ENCODE measurements around the gene BABAM2. TPM values are rescaled to one million over a fixed set of nuclear protein-coding genes. Genes with fewer than 3 reads are reported as not detected.

Gene BABAM2
- total and polyA plus RNA-seq, 9 of the 15 experiments (the other 6 are each of a cell fraction or from before 2014, with no cell fraction given) = 10.9 to 37.4 (median 25.6) TPM

DNA sequence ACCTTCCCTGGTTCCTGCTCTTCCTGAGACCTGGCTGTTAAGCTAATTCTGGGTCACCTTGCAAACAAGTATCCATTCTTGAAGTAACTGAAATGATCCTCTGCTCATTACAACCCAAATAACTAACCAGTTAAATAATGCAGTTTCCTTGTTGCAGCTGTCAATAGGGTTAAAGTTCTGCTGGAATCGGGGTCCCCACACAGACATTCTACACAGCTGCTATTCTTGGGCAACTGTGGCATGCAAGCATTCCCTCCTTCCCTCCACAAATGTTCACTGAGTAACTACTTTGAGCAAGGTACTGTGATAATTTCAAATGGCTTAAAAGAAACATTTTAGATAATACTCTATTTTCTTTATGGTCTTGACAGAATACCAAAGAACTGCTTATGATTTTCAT, 17.4 kb upstream of the BABAM2 start (continued):
- TF ChIP-seq, protein P1, sequence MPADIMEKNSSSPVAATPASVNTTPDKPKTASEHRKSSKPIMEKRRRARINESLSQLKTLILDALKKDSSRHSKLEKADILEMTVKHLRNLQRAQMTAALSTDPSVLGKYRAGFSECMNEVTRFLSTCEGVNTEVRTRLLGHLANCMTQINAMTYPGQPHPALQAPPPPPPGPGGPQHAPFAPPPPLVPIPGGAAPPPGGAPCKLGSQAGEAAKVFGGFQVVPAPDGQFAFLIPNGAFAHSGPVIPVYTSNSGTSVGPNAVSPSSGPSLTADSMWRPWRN (IDR thresholded peaks at IDR 0.05; ENCODE audit: low read depth) = no peak
- TF ChIP-seq, protein P2, sequence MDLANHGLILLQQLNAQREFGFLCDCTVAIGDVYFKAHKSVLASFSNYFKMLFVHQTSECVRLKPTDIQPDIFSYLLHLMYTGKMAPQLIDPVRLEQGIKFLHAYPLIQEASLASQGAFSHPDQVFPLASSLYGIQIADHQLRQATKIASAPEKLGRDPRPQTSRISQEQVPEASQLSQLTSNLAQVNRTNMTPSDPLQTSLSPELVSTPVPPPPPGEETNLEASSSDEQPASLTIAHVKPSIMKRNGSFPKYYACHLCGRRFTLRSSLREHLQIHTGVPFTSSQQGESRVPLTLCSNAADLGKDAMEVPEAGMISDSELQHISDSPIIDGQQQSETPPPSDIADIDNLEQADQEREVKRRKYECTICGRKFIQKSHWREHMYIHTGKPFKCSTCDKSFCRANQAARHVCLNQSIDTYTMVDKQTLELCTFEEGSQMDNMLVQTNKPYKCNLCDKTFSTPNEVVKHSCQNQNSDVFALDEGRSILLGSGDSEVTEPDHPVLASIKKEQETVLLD (IDR thresholded peaks at IDR 0.05) = no peak
- TF ChIP-seq ZNF76 (CRISPR knock-in tag; IDR thresholded peaks at IDR 0.05; ENCODE audit: borderline replicate concordance) = no peak
- TF ChIP-seq, protein P3, sequence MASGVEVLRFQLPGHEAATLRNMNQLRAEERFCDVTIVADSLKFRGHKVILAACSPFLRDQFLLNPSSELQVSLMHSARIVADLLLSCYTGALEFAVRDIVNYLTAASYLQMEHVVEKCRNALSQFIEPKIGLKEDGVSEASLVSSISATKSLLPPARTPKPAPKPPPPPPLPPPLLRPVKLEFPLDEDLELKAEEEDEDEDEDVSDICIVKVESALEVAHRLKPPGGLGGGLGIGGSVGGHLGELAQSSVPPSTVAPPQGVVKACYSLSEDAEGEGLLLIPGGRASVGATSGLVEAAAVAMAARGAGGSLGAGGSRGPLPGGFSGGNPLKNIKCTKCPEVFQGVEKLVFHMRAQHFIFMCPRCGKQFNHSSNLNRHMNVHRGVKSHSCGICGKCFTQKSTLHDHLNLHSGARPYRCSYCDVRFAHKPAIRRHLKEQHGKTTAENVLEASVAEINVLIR (CRISPR knock-in tag; IDR thresholded peaks at IDR 0.05) = no peak

DNA sequence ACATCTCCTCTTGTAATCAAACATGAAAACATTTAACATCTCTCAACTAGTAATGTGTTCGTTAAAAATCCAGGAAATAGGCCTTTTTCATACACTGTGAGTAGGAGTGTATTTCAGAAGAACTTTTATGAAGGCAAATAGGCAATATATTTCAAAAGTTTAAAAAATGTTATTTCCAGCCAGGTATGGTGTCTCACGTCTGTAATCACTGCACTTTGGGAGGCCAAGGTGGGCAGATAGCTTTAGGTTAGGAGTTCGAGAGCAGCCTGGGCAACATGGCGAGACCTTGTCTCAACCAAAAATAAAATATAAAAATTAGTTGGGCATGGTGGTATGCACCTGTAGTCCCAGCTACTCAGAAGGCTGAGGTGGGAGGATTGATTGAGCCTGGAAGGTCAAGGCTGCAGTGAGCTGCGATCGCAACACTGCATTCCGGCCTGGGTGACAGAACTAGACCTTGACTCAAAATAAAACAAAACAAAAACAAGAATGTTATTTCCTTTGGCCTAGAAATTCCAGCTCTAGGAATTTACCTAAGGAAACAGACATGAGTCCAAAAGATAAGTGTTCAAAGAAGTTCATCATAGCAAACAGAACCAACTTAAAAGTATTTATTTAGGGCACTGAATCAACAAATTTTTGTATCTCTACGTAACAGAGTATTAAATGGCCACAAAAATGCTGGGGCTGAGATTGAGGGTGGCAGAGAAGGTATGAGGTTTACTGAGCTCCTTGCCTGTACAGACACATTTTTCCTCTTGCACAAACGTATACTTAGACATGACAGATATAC, 15.2 kb upstream of the BABAM2 start:
- H3K4me3 ChIP-seq = no peak overlapping the region
- H3K4me1 ChIP-seq (replicated peaks in 1 of 2; ENCODE audit: control insufficient read depth in 2 of 2, insufficient read depth in 2 of 2, low read length in 2 of 2) = no peaks in the 10 kb centered on the region
- DNase-seq (ENCODE audit: extremely low read depth in 1 of 4, low spot score in 3 of 4) (no peak), ATAC-seq (no peak), FAIRE-seq (no peak)
- ChIA-PET CTCF (ENCODE audit: low intra/inter-chr PET ratio) (no interaction called here), POLR2A (no interaction called here)
- H3K27me3 ChIP-seq (ENCODE audit: control insufficient read depth in 2 of 2, insufficient read depth in 2 of 2, low read length in 2 of 2) = 0 out of 5 replicates have a peak, but pooled peaks cover 0 to 3% of the 10 kb centered on the region in 2 experiments
- no TSS peak for BruUV-seq (replicated peaks)
- no peaks in the 10 kb centered on the region for H3K36me3 ChIP-seq (ENCODE audit: control insufficient read depth, insufficient read depth, low read length)
- in situ Hi-C loops (cut with MboI) (no loop called here), intact Hi-C loops (cut with micrococcal nuclease) (no loop called here)
- no peaks in the 10 kb centered on the region for H4K20me1 ChIP-seq (replicated peaks; ENCODE audit: control insufficient read depth, insufficient read depth, low read length)
- no peaks in the 10 kb centered on the region for H3K9me1 ChIP-seq (ENCODE audit: control insufficient read depth, insufficient read depth, low read length)
- H3K4me2 ChIP-seq (ENCODE audit: insufficient read depth, low read length) = no peak overlapping the region
- H3K27ac ChIP-seq (ENCODE audit: extremely low read depth, low read depth, low read length) = no peak overlapping the region
- no peaks in the 10 kb centered on the region for H3K9me3 ChIP-seq (replicated peaks; ENCODE audit: control insufficient read depth, insufficient read depth, low read depth, low read length)
- no peaks in the 10 kb centered on the region for H3K79me2 ChIP-seq (ENCODE audit: control insufficient read depth, insufficient read depth, low read length)
- H2AFZ ChIP-seq (ENCODE audit: low read depth, low read length) = no peak overlapping the region
- no peak overlapping the region for H3K9ac ChIP-seq (ENCODE audit: insufficient read depth in 1 of 2, low read depth in 2 of 2, low read length in 2 of 2)
- WGBS (ENCODE audit: insufficient coverage, low coverage, missing lambda C conversion rate) = 9% methylated on average over 9 of the region's 9 CpGs
- TF ChIP-seq RFX7 (CRISPR knock-in tag; IDR thresholded peaks at IDR 0.05) = no peak
- no peak for TF ChIP-seq TEAD4 (IDR thresholded peaks at IDR 0.05; ENCODE audit: low read length)
- no peak for TF ChIP-seq TEAD4 (CRISPR knock-in tag; IDR thresholded peaks at IDR 0.05; ENCODE audit: borderline replicate concordance)
- TF ChIP-seq, protein P4, sequence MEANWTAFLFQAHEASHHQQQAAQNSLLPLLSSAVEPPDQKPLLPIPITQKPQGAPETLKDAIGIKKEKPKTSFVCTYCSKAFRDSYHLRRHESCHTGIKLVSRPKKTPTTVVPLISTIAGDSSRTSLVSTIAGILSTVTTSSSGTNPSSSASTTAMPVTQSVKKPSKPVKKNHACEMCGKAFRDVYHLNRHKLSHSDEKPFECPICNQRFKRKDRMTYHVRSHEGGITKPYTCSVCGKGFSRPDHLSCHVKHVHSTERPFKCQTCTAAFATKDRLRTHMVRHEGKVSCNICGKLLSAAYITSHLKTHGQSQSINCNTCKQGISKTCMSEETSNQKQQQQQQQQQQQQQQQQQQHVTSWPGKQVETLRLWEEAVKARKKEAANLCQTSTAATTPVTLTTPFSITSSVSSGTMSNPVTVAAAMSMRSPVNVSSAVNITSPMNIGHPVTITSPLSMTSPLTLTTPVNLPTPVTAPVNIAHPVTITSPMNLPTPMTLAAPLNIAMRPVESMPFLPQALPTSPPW (CRISPR knock-in tag; IDR thresholded peaks at IDR 0.05) = no peak
- TF ChIP-seq, protein P5, sequence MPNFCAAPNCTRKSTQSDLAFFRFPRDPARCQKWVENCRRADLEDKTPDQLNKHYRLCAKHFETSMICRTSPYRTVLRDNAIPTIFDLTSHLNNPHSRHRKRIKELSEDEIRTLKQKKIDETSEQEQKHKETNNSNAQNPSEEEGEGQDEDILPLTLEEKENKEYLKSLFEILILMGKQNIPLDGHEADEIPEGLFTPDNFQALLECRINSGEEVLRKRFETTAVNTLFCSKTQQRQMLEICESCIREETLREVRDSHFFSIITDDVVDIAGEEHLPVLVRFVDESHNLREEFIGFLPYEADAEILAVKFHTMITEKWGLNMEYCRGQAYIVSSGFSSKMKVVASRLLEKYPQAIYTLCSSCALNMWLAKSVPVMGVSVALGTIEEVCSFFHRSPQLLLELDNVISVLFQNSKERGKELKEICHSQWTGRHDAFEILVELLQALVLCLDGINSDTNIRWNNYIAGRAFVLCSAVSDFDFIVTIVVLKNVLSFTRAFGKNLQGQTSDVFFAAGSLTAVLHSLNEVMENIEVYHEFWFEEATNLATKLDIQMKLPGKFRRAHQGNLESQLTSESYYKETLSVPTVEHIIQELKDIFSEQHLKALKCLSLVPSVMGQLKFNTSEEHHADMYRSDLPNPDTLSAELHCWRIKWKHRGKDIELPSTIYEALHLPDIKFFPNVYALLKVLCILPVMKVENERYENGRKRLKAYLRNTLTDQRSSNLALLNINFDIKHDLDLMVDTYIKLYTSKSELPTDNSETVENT (CRISPR knock-in tag; IDR thresholded peaks at IDR 0.05) = no peak
